ENCODE data around the gene SPAM1. TPM values are rescaled to one million over a fixed set of nuclear protein-coding genes. Genes with fewer than 3 reads are reported as not detected.
"Not testable (repeated sequence)": the region's sequence is repeated elsewhere in the genome, so short reads cannot be mapped to it uniquely, and the experiment has no call there.

Gene SPAM1
- total RNA-seq, 2 donors from 2014 or later: not detected

GRCh38 chr7:123888192-123888591 is 36.8 kb upstream of the SPAM1 start:
- intact Hi-C loops (cut with DNase I): no loop called here
- H3K4me1 ChIP-seq: no peaks in the 10 kb centered on the region
- H3K9ac ChIP-seq (ENCODE audit: low read depth in 2 of 2, low read length in 2 of 2): no peak overlapping the region
- no peak for TF ChIP-seq CTCF (IDR thresholded peaks at IDR 0.05)
- H3K4me3 ChIP-seq: no peak overlapping the region
- no peaks in the 10 kb centered on the region for H3K27me3 ChIP-seq
- no peaks in the 10 kb centered on the region for H3K9me3 ChIP-seq
- no peaks in the 10 kb centered on the region for H3K36me3 ChIP-seq
- H3K27ac ChIP-seq: no peak overlapping the region
- DNase-seq: no peak

- H3K27ac ChIP-seq; H3K9me3 ChIP-seq; DNase-seq; intact Hi-C loops (cut with DNase I); H3K4me1 ChIP-seq; H3K4me3 ChIP-seq; H3K27me3 ChIP-seq; H3K36me3 ChIP-seq; H3K9ac ChIP-seq (ENCODE audit: low read depth in 2 of 2, low read length in 2 of 2): not testable (repeated sequence)
Measured at GRCh38 chr7:123894753-123895152, 30.3 kb upstream of the SPAM1 start.

GRCh38 chr7:123901101-123901500 is 23.9 kb upstream of the SPAM1 start:
- no peak for TF ChIP-seq CTCF (IDR thresholded peaks at IDR 0.05)
- H3K9ac ChIP-seq (ENCODE audit: low read depth in 2 of 2, low read length in 2 of 2): no peak overlapping the region
- H3K4me1 ChIP-seq: no peaks in the 10 kb centered on the region
- H3K36me3 ChIP-seq: no peaks in the 10 kb centered on the region
- H3K4me3 ChIP-seq: no peak overlapping the region
- no peaks in the 10 kb centered on the region for H3K9me3 ChIP-seq
- H3K27ac ChIP-seq: no peak overlapping the region
- intact Hi-C loops (cut with DNase I): no loop called here
- H3K27me3 ChIP-seq: no peaks in the 10 kb centered on the region
- DNase-seq: no peak

GRCh38 chr7:123905714-123906113 is 19.3 kb upstream of the SPAM1 start:
- Histone ChIP-seq H3K9ac (ENCODE audit: low read depth in 2 of 2, low read length in 2 of 2) (no peak overlapping the region), H3K4me1 (no peaks in the 10 kb centered on the region), H3K4me3 (no peak overlapping the region), H3K9me3 (no peaks in the 10 kb centered on the region), H3K36me3 (no peaks in the 10 kb centered on the region), H3K27ac (no peak overlapping the region), H3K27me3 (no peaks in the 10 kb centered on the region)
- TF ChIP-seq CTCF (IDR thresholded peaks at IDR 0.05): no peak
- intact Hi-C loops (cut with DNase I): no loop called here
- DNase-seq: no peak

GRCh38 chr7:123916240-123916724 is 8.8 kb upstream of the SPAM1 start:
- no peak overlapping the region for H3K4me3 ChIP-seq

GRCh38 chr7:123917878-123918277 is 7.2 kb upstream of the SPAM1 start:
- Histone ChIP-seq H3K4me1 (no peaks in the 10 kb centered on the region), H3K9me3 (no peaks in the 10 kb centered on the region), H3K36me3 (no peaks in the 10 kb centered on the region), H3K4me3 (no peak overlapping the region), H3K27me3 (no peaks in the 10 kb centered on the region), H3K27ac (no peak overlapping the region), H3K9ac (ENCODE audit: low read depth in 2 of 2, low read length in 2 of 2) (no peak overlapping the region)
- DNase-seq: no peak
- intact Hi-C loops (cut with DNase I): no loop called here
- no peak for TF ChIP-seq CTCF (IDR thresholded peaks at IDR 0.05)

More at GRCh38 chr7:123916240-123916724, 8.8 kb upstream of the SPAM1 start:
- H3K27me3 ChIP-seq: no peaks in the 10 kb centered on the region
- H3K9me3 ChIP-seq: no peaks in the 10 kb centered on the region
- no peaks in the 10 kb centered on the region for H3K4me1 ChIP-seq
- no peak overlapping the region for H3K9ac ChIP-seq (ENCODE audit: low read depth in 2 of 2, low read length in 2 of 2)
- no peak overlapping the region for H3K27ac ChIP-seq
- intact Hi-C loops (cut with DNase I): no loop called here
- no peaks in the 10 kb centered on the region for H3K36me3 ChIP-seq
- peak; percentile 23 for TF ChIP-seq CTCF (IDR thresholded peaks at IDR 0.05)
- peak; percentile 53 for DNase-seq
